HepG2 (cell line): ENCODE measurements around the gene AGRN.

Experiments
- CHD2 ChIP-seq: IDR thresholded peaks from 2 replicates; pipeline ENCODE4 v1.6.1; 2011; ENCODE audit warnings: low read depth, low read length, improper control_type of control experiment
- CREM ChIP-seq, 2 experiments: sonication (generic) in 1 of 2; formaldehyde crosslinking in 1 of 2; IDR thresholded peaks; 2 replicates each; pipeline versions ENCODE4 v1.4.0 to v1.6.1; 2016 to 2020; ENCODE audit warnings: antibody characterized with exemption in 1 of 2, mild to moderate bottlenecking in 1 of 2, missing genetic modification reagents in 1 of 2
- CTCF ChIP-seq: sonication (generic); formaldehyde crosslinking; IDR thresholded peaks from 2 replicates; pipeline ENCODE4 v1.5.0; 2020; ENCODE audit warnings: mild to moderate bottlenecking, missing genetic modification reagents, moderate library complexity
- JUN ChIP-seq: sonication (generic); formaldehyde crosslinking; IDR thresholded peaks from 2 replicates; pipeline ENCODE4 v1.4.0; 2020; ENCODE audit warnings: mild to moderate bottlenecking, missing genetic modification reagents
- MAFK ChIP-seq, 2 experiments: IDR thresholded peaks in 1 of 2; conservative IDR thresholded peaks in 1 of 2; 2 replicates each; pipeline ENCODE4 v1.6.1; 2011; ENCODE audit warnings: improper control_type of control experiment in 2 of 2, low read length in 2 of 2
- RBM39 ChIP-seq: fragments of 200-400 bp; formaldehyde crosslinking; IDR thresholded peaks from one replicate; pipeline ENCODE4 v1.6.1; 2018; ENCODE audit warnings: antibody characterized with exemption, mild to moderate bottlenecking, low read depth, low read length; ENCODE audit not compliant: poor library complexity, severe bottlenecking

- no peak for TF ChIP-seq MAFK (conservative IDR thresholded peaks at IDR 0.05 in 1 of 2, IDR thresholded peaks at IDR 0.05 in 1 of 2; ENCODE audit: low read length in 2 of 2)
- no peak for TF ChIP-seq CTCF (CRISPR knock-in tag)
- TF ChIP-seq RBM39: no peak
- no peak for TF ChIP-seq JUN (CRISPR knock-in tag)
- no peak for TF ChIP-seq CHD2
- no peak for TF ChIP-seq CREM (IDR thresholded peaks at IDR 0.05)
- TF ChIP-seq CREM (CRISPR knock-in tag; IDR thresholded peaks at IDR 0.05): no peak
These were observed 61.7 kb downstream of the AGRN start for GRCh38 chr1:1081311-1082238.
